ENCODE data around the gene ELAC1. TPM values are rescaled to one million over a fixed set of nuclear protein-coding genes. Genes with fewer than 3 reads are reported as not detected.

Gene ELAC1
- total and polyA plus RNA-seq, 2 of the 8 experiments (the other 6 are each of a cell fraction or from before 2014, with no cell fraction given) = 2.3 to 3.4 TPM

DNA sequence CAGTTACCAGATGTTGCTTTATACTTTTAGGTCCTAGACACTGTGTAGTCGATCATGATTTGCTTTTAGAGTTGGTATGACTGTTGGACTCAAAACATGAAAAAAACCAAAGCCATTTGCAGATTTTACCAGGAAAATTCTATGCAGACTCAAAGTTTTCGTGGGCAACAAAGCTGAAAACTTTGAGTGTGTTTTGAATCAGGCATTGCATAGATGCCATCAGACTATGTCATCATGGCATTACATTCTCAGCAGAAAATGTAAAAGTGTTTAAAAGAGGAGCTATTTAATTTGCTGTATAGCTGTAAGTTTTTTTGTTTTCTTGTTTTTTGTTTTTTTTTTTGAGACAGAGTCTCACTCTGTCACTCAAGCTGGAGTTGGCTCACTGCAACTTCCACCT is 43.5 kb upstream of the ELAC1 start:
- Histone ChIP-seq H3K9me3 (ENCODE audit: insufficient read depth in 2 of 2, low read depth in 1 of 2, low read length in 1 of 2) (peaks cover 0 to 4% of the 10 kb centered on the region in 2 experiments; a peak in 1 of 4 replicates), H2AK5ac (ENCODE audit: low read depth, low read length) (no peak overlapping the region)
- TF ChIP-seq RXRA (IDR thresholded peaks at IDR 0.05; ENCODE audit: insufficient read depth, low read depth, low read length) (no peak), HDAC2 (IDR thresholded peaks at IDR 0.05; ENCODE audit: borderline replicate concordance in 1 of 2, low read depth in 2 of 2, low read length in 2 of 2) (no peak), CHD1 (IDR thresholded peaks at IDR 0.05; ENCODE audit: low read depth, low read length) (no peak), JUND (IDR thresholded peaks at IDR 0.05; ENCODE audit: low read length) (no peak), CBX8 (IDR thresholded peaks at IDR 0.05; ENCODE audit: borderline replicate concordance, low read depth, low read length) (no peak), POU5F1 (IDR thresholded peaks at IDR 0.05; ENCODE audit: low read depth, low read length) (no peak)

More for the DNA sequence above, 43.5 kb upstream of the ELAC1 start:
- H3K27me3 ChIP-seq (replicated peaks in 1 of 4; ENCODE audit: control insufficient read depth in 3 of 4, extremely low read depth in 1 of 4, insufficient read depth in 3 of 4, low read length in 3 of 4) = no peaks in the 10 kb centered on the region
- no peaks in the 10 kb centered on the region for H4K20me1 ChIP-seq (replicated peaks in 1 of 2; ENCODE audit: control insufficient read depth in 1 of 2, insufficient read depth in 2 of 2, low read length in 2 of 2)
- no peak overlapping the region for H4K8ac ChIP-seq (ENCODE audit: extremely low read depth, insufficient read depth, low read length)
- H3K36me3 ChIP-seq (ENCODE audit: control insufficient read depth in 2 of 4, insufficient read depth in 4 of 4, low read length in 3 of 4) = peaks cover 5 to 70% (median 35%) of the 10 kb centered on the region in 4 experiments; a peak in 6 of 8 replicates
- no peak overlapping the region for H3K4me3 ChIP-seq (ENCODE audit: extremely low read depth in 1 of 4, insufficient read depth in 2 of 4, low read depth in 3 of 4, low read length in 4 of 4)
- no peak overlapping the region for H4K5ac ChIP-seq (ENCODE audit: insufficient read length, low read depth, low read length)
- H3K27ac ChIP-seq (ENCODE audit: low read depth, low read length) = no peak overlapping the region
- H4K91ac ChIP-seq (replicated peaks; ENCODE audit: insufficient read length, low read length) = no peak overlapping the region
- no peak overlapping the region for H2AFZ ChIP-seq (ENCODE audit: low read length)
- no peak overlapping the region for H2BK15ac ChIP-seq (ENCODE audit: low read length)
- H3K4me1 ChIP-seq (replicated peaks in 1 of 4; ENCODE audit: control insufficient read depth in 3 of 4, insufficient read depth in 4 of 4, low read length in 3 of 4) = no peaks in the 10 kb centered on the region
- POLR2A ChIA-PET (ENCODE audit: partially characterized antibody) = no interaction called here
- no peak overlapping the region for H3K14ac ChIP-seq (ENCODE audit: insufficient read length)
- H3K79me1 ChIP-seq (ENCODE audit: low read depth, low read length) = no peaks in the 10 kb centered on the region
- no peak overlapping the region for H3K4ac ChIP-seq (replicated peaks; ENCODE audit: insufficient read length, low read depth, low read length)
- no peak overlapping the region for H2BK120ac ChIP-seq (replicated peaks; ENCODE audit: low read depth, low read length)
- no peak overlapping the region for H3K18ac ChIP-seq (ENCODE audit: extremely low read depth, low read length)
- no peak overlapping the region for H2BK5ac ChIP-seq (ENCODE audit: low read depth, low read length)
- no peak overlapping the region for H3K4me2 ChIP-seq (ENCODE audit: insufficient read depth in 1 of 2, low read depth in 2 of 2, low read length in 2 of 2)
- no peak overlapping the region for H3K9ac ChIP-seq (replicated peaks in 1 of 4; ENCODE audit: extremely low read depth in 1 of 4, low read depth in 3 of 4, low read length in 3 of 4)
- FAIRE-seq = no peak
- DNase-seq (ENCODE audit: low read depth in 1 of 2, low spot score in 2 of 2) = no peak
- WGBS, 2 experiments (ENCODE audit: extremely low coverage in 1 of 2, insufficient coverage in 1 of 2, insufficient read length in 1 of 2, insufficient replicate concordance in 2 of 2, low coverage in 1 of 2, low lambda C conversion rate in 2 of 2, missing lambda C conversion rate in 1 of 2) = 93% methylated on average over 2 of the region's 2 CpGs; no CpG with 5 or more reads in 1 of the 2 experiments
- H3K56ac ChIP-seq (replicated peaks; ENCODE audit: insufficient read length, low read depth, low read length) = no peak overlapping the region
- no peak overlapping the region for H2BK12ac ChIP-seq (ENCODE audit: low read depth, low read length)
- no peak overlapping the region for H3K23ac ChIP-seq (ENCODE audit: insufficient read length)
- H3K23me2 ChIP-seq (ENCODE audit: low read depth, low read length) = no peaks in the 10 kb centered on the region
- H3K79me2 ChIP-seq (ENCODE audit: control insufficient read depth in 1 of 2, insufficient read depth in 2 of 2, low read length in 2 of 2) = no peaks in the 10 kb centered on the region
- CTCF ChIA-PET (ENCODE audit: partially characterized antibody) = no interaction called here
- H2BK20ac ChIP-seq (ENCODE audit: low read length) = no peak overlapping the region

All from H1 (cell line).